Medulla oblongata (tissue), 1 donor: ENCODE results near the gene ACAT2.
"Not testable (repeated sequence)": the region's sequence is repeated elsewhere in the genome, so short reads cannot be mapped to it uniquely, and the experiment has no call there.

Experiments
- DNase-seq: peaks from one replicate; pipeline ENCODE4 v3.0.0-alpha.2; 2015; ENCODE audit errors: extremely low spot score

Gene ACAT2

DNA sequence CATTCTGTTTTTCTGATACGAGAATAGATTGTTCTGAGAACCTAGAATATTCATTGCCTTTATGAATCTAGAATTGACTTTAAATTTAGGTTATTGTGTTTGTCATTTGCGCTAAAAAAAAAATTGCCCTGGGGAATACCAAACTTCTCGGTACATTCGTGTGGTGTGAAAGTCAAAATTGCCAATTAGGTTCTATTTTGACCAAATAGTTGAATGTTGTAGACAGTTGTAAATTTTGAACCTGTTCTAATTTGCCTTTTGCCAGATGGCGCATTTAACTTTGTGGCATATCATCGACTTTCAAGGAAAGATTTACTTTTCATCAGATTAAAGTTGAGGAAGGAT is 31.5 kb upstream of the ACAT2 start:
- no peak for DNase-seq

GRCh38 chr6:159732550-159732949 is 29.3 kb upstream of the ACAT2 start:
- not testable (repeated sequence) for DNase-seq

GRCh38 chr6:159733395-159733794 is 28.4 kb upstream of the ACAT2 start:
- not testable (repeated sequence) for DNase-seq

GRCh38 chr6:159736908-159737307 is 24.9 kb upstream of the ACAT2 start:
- DNase-seq, result no peak

- no peak for DNase-seq
Observed at GRCh38 chr6:159739341-159739740, 22.5 kb upstream of the ACAT2 start.

GRCh38 chr6:159742165-159742564 is 19.7 kb upstream of the ACAT2 start:
- no peak for DNase-seq

GRCh38 chr6:159745081-159745480 is 16.8 kb upstream of the ACAT2 start:
- DNase-seq, result no peak

GRCh38 chr6:159746759-159747158 is 15.1 kb upstream of the ACAT2 start:
- no peak for DNase-seq

GRCh38 chr6:159748127-159748526 is 13.7 kb upstream of the ACAT2 start:
- not testable (repeated sequence) for DNase-seq

- no peak for DNase-seq
Observed at GRCh38 chr6:159751448-159751847, 10.4 kb upstream of the ACAT2 start.

DNA sequence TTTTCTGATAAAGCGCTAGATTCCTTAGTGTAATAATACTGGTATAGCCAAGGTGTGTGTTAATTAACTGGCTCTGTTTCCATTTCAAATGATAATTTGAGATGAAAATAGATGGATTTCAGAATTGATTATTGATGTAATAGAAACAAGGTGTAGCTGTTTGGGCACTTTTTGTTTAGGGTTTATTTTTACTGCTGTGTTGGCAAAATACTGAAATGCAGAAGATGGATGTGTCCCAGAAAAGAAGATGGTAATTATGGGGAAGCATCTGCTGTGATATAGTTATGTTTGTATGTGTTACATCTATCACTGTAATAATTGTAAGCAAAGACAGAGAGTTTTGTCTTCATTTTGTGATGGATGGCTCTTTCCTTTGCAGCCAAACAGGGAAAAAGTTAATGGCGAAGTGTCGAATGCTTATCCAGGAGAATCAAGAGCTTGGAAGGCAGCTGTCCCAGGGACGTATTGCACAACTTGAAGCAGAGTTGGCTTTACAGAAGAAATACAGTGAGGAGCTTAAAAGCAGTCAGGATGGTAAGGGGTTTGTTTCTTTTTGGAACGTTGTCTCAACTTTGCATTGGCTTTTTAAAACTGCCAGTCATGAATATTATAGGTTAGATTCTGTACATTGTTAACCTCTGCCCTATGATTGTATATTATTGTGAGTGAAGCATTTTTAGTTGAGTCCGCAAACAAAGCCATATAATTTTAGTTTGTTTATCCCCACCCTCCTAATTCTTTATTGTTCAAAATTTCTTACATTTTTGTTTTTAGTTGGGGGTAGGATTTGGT is 8.6 kb upstream of the ACAT2 start:
- DNase-seq, result no peak

DNA sequence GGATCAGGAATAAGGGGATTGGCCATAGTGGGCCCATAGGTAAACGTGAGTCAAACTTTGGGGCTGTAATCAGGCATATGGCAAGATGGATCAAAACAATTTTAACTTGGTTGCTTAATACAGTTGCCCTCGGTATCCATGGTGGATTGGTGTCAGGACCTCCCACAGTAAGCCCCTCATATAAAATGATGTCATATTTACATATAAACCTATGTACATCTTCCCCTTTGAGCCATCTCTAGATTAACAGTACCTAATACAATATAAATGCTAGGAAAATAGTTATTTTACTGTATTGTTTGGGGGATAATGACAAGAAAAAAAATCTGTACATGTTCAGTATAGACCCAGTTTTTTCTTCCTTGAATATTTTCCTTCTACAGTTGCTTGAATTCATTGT is 7.4 kb upstream of the ACAT2 start:
- DNase-seq, result no peak

DNA sequence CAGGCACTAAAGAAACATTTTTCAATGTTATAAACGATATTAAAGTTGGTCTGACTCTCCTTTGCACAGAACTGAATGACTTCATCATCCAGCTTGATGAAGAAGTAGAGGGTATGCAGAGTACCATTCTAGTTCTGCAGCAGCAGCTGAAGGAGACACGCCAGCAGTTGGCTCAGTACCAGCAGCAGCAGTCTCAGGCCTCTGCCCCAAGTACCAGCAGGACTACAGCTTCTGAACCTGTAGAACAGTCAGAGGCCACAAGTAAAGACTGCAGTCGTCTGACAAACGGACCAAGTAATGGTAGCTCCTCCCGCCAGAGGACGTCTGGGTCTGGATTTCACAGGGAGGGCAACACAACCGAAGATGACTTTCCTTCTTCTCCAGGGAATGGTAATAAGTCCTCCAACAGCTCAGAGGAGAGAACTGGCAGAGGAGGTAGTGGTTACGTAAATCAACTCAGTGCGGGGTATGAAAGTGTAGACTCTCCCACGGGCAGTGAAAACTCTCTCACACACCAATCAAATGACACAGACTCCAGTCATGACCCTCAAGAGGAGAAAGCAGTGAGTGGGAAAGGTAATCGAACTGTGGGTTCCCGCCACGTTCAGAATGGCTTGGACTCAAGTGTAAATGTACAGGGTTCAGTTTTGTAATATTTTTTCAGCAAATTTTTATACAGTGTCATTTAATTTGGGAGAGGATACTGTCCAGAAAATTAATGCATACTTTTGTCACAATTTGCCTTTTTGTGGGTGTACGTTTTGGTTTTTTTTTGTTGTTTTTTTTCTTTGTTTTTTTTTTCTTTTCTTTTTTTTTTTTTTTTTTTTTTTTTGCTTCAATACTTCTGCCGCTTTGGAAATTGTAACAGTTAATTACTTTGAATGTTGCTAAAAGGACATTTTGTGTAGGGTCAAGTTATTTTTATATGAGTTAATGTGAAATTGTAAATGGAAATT is 6.6 kb upstream of the ACAT2 start:
- no peak for DNase-seq

DNA sequence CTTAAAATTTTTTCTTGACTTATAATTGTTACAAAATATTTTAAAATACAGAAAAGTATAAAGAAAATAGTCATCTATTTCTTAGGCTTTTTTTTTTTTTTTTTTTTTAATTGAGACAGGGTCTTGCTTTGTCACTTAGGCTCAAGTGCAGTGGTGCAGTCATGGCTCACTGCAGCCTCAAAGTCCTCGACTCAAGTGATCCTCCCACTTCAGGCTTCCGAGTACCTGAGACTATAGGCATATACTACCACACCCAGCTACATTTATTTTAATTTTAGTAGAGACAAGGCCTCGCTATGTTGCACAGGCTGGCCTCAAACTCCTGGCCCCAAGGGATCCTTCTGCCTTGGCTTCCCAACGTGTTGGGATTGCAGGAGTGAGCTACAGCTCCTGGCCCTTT is 5.3 kb upstream of the ACAT2 start:
- DNase-seq, result no peak

DNA sequence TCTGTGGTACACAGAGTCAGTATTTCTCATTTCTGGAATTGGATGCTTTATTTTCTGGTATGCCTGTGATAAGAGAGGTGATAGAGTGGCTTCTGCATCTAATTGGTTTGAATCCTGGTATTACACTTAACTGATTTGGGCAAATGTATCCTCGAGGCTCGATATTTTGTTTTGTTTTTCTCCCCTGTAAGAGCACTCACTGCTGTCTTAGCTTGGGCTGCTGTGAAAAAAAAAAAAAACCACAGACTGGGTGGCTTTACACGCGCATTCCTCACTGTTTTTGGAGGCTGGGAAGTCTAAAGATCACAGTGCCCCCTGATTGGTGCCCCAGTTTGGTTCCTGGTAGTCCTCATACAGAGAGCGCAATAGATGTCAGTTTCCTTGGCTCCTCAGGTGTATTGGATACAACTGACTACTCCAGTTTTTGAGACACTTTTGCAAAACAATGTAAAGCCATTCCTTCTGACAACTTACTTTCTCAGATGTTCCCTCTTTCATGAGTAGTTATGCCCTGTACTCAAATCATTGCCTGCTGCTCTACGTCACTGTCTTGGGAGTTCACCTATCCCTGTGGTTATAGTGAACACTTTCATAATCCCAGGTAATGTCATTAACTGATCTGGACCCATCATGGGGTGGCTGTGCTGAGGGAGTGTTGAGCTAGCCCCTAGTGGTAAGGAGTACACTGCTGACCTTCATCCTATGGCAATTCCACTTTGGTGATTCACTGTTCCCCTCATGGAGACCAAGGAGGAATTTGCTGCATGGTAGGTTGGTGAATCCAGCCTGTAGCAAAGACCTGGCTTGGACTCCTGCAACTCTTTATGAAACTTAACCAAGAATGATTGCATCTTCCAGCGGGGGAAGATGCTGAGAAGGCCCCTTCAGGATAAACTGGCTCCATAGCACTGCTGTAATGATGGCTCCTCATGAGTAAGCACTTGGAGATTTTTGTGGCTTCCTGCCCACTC is 3.5 kb upstream of the ACAT2 start:
- no peak for DNase-seq

GRCh38 chr6:159759645-159760044 is 2.2 kb upstream of the ACAT2 start:
- no peak for DNase-seq

GRCh38 chr6:159760602-159761057 is 1.2 kb upstream of the ACAT2 start:
- no peak for DNase-seq

DNA sequence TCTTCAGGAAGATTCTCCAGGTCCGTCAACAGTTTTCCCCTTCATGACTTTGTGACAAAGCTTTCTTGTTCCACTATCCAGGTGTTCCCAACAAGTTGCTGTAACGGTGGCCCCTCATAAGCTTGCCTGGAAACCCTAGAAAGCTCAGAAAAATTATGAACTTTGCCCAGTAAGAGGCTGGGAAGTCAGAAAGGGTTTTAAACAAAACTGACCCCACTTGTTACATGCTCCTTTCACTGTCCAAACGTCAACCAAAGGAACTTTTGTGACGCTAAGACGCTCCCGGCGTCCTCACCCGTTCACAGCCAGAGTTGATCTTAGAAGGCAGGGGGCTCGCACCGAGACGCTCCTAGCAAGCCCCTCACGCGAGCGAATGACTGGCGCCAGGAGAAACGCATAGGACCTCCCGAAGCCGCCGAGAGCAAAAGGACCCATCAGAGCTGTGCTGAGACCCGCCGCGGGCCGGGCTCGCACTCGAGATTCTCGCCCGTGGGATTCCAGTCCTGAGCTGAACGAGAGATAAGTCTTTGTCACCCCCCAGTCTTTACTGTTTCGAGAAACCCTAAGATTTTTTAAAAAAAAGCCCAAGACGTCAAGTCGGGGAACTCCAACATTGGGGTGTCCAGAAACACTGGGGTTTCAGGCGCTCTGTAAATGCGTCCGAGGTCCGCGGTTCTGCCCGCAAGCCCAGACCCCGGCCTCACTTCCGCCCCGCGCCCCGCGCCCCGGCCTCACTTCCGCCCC is 544 bp upstream of the ACAT2 start:
- peak; percentile 10 for DNase-seq

GRCh38 chr6:159762681-159763293 is 942 bp downstream of the ACAT2 start:
- peak; percentile 37 for DNase-seq

DNA sequence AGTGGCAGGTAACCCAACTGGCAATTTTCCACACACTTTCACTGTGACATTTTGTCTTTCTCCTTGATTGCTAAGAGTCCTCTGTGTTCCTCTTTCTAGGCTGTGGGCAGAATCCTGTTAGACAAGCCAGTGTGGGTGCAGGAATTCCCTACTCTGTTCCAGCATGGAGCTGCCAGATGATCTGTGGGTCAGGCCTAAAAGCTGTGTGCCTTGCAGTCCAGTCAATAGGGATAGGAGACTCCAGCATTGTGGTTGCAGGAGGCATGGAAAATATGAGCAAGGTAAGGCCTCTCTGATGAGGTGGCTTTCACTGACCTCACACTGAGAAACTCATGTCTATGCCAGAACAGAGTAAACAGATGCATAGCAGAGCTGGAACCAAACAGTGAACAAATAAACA is 5.1 kb downstream of the ACAT2 start:
- DNase-seq, result no peak
